T-cell (primary cell): ENCODE data around the gene LMF1. TPM values are rescaled to one million over a fixed set of nuclear protein-coding genes. Genes with fewer than 3 reads are reported as not detected.

ENCODE experiments used
- ATAC-seq, 4 experiments: fragments of 200-7000 bp in 3 of 4; fragments of 150-1000 bp in 1 of 4; cut with Tn5 transposase; replicated peaks in 1 of 4; 1 replicate in 3 of 4; 2 replicates in 1 of 4; pipeline ENCODE4 v1.10.0; 2021; ENCODE audit warnings: moderate library complexity in 3 of 4, mild to moderate bottlenecking in 2 of 4, moderate number of reproducible peaks in 1 of 4
- CTCF ChIA-PET, 2 donors: fragments of 300-600 bp; sonication (Branson Sonifier 250); formaldehyde crosslinking; loops; one replicate each; lab custom pipeline; 2022; ENCODE audit warnings: antibody characterized with exemption in 2 of 2; lab: Charles Lee
- POLR2A ChIA-PET, 2 donors: fragments of 300-600 bp; sonication (Branson Sonifier 250); formaldehyde crosslinking; loops; one replicate each; lab custom pipeline; 2022; ENCODE audit warnings: antibody characterized with exemption in 2 of 2; lab: Charles Lee
- DNase-seq, 35 experiments: peaks; one replicate each; pipeline versions ENCODE4 v3.0.0 to v3.0.0-alpha.2; 2013 to 2023
- H3K27ac ChIP-seq: one replicate; pipeline ENCODE4 v1.5.1; 2013; ENCODE audit warnings: low read length
- H3K27me3 ChIP-seq, 2 experiments: replicated peaks in 1 of 2; 1 replicate in 1 of 2; 2 replicates in 1 of 2; pipeline versions ENCODE4 v1.6.1 to v1.7.0; 2013; ENCODE audit warnings: low read length in 1 of 2, mixed read lengths in 1 of 2; ENCODE audit not compliant: control insufficient read depth in 2 of 2, insufficient read depth in 2 of 2; ENCODE audit errors: extremely low read depth in 1 of 2
- H3K36me3 ChIP-seq, 2 donors: 1 replicate in 1 of 2; 2 replicates in 1 of 2; pipeline versions ENCODE4 v1.6.1 to v1.7.0; 2013; ENCODE audit warnings: low read length in 1 of 2; ENCODE audit not compliant: control insufficient read depth in 2 of 2, insufficient read depth in 1 of 2; ENCODE audit errors: extremely low read depth in 1 of 2
- H3K4me1 ChIP-seq, 2 experiments: 1 replicate in 1 of 2; 2 replicates in 1 of 2; pipeline versions ENCODE4 v1.6.1 to v1.7.0; 2013; ENCODE audit warnings: low read length in 2 of 2, mixed read lengths in 1 of 2; ENCODE audit not compliant: insufficient read depth in 2 of 2, control insufficient read depth in 1 of 2; ENCODE audit errors: extremely low read depth in 1 of 2
- H3K4me3 ChIP-seq, 2 donors: 1 replicate in 1 of 2; 2 replicates in 1 of 2; pipeline versions ENCODE4 v1.5.1 to v1.7.0; 2013; ENCODE audit warnings: mild to moderate bottlenecking in 2 of 2, low read length in 1 of 2, moderate library complexity in 1 of 2; ENCODE audit not compliant: control insufficient read depth in 1 of 2; ENCODE audit errors: extremely low read depth in 1 of 2
- H3K9me3 ChIP-seq: 2 replicates; pipeline ENCODE4 v1.7.0; 2013
- H3K27ac Mint-ChIP-seq, 2 donors: one replicate each; pipeline ENCODE4 v1.8.0; 2020 to 2021; ENCODE audit warnings: mild to moderate bottlenecking in 2 of 2, mixed read lengths in 2 of 2
- H3K27me3 Mint-ChIP-seq, 2 donors: one replicate each; pipeline ENCODE4 v1.8.0; 2021 to 2022; ENCODE audit warnings: mixed read lengths in 2 of 2
- H3K36me3 Mint-ChIP-seq: one replicate; pipeline ENCODE4 v1.8.0; 2021; ENCODE audit warnings: mixed read lengths
- H3K4me1 Mint-ChIP-seq, 3 donors: one replicate each; pipeline ENCODE4 v1.8.0; 2020 to 2022; ENCODE audit warnings: mixed read lengths in 3 of 3, mild to moderate bottlenecking in 1 of 3
- H3K4me3 Mint-ChIP-seq, 3 donors: one replicate each; pipeline ENCODE4 v1.8.0; 2020 to 2022; ENCODE audit warnings: mild to moderate bottlenecking in 3 of 3, mixed read lengths in 3 of 3, moderate library complexity in 3 of 3
- H3K9me3 Mint-ChIP-seq, 3 donors: one replicate each; pipeline ENCODE4 v1.8.0; 2020 to 2022; ENCODE audit warnings: mixed read lengths in 3 of 3
- WGBS: methylation state at CpG from one replicate; pipeline ENCODE4 v1.1.5; 2013; ENCODE audit warnings: missing lambda C conversion rate; ENCODE audit not compliant: insufficient coverage; 5-methylcytosine and 5-hydroxymethylcytosine counted together
- total RNA-seq, 35 experiments: library from RNA in 6 of 35; stranded (reverse) in 6 of 35; fragments of 120-200 nt in 1 of 35; gene quantifications; one replicate each; pipeline versions ENCODE4 v1.2.1 to v1.2.4 and lab custom pipeline; 2013 to 2026

The LMF1 gene
- total RNA-seq, 5 donors from 2014 or later (not counting 1 experiment from before 2014, with no cell fraction given) = 46.6 to 59.4 (median 51.1) TPM

DNA sequence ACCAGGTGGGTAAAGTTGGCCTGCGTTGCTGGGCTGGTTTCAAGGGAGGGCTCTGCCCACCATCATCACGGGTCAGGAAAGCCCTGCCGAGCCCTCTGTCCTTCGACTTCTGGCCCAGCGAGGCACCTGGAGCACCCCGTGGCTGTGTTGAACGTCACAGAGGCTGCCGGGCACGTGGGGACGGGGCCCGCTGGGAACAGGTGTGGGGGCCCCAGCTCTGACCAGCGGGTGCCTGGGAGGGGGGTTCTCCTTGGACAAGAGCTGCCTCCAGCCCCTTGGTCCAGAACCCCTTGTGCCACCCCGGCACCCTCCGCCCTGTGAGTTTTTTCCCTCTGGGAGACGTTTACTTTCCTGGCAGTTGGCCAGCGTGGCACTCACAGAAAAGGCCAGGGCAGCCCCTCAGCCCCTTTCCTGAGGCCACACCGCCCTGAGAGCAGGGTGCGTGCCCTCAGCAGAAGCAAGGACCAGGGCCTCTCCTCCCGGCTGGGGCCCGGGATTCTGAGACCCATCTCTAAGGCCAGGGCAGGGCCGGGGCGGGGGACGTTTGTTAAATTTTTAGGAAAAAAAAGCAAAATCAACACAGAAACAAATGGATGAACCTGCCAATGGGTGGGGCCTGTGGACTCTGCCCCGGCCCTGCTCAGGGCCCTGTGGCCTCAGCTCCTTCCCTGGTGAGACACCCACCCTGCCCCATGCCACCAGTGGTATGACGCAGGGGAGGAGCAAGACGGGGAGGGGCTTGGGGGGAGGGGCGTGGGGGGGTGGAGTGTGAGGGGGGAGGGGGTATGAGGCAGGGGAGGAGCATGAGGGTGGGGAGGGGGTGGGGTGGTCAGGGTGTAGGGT, 139.0 kb downstream of the LMF1 start:
- Mint-ChIP-seq H3K9me3 (peaks cover 0 to 4% (median 0%) of the 10 kb centered on the region in 3 donors), H3K27me3 (peaks cover 0 to 19% of the 10 kb centered on the region in 2 donors), H3K4me3 (no peak overlapping the region), H3K4me1 (no peaks in the 10 kb centered on the region), H3K27ac (no peak overlapping the region), H3K36me3 (no peaks in the 10 kb centered on the region)
- H3K27me3 ChIP-seq = peaks cover 0 to 44% of the 10 kb centered on the region in 2 experiments
- DNase-seq (no peak), ATAC-seq (no peak)
- ChIA-PET CTCF (no interaction called here), POLR2A (no interaction called here)
- 69% methylated on average over 13 of the region's 27 CpGs for WGBS
- H3K27ac ChIP-seq = no peak overlapping the region
- no peaks in the 10 kb centered on the region for H3K9me3 ChIP-seq
- no peaks in the 10 kb centered on the region for H3K4me1 ChIP-seq
- H3K36me3 ChIP-seq = no peaks in the 10 kb centered on the region
- H3K4me3 ChIP-seq = no peak overlapping the region

DNA sequence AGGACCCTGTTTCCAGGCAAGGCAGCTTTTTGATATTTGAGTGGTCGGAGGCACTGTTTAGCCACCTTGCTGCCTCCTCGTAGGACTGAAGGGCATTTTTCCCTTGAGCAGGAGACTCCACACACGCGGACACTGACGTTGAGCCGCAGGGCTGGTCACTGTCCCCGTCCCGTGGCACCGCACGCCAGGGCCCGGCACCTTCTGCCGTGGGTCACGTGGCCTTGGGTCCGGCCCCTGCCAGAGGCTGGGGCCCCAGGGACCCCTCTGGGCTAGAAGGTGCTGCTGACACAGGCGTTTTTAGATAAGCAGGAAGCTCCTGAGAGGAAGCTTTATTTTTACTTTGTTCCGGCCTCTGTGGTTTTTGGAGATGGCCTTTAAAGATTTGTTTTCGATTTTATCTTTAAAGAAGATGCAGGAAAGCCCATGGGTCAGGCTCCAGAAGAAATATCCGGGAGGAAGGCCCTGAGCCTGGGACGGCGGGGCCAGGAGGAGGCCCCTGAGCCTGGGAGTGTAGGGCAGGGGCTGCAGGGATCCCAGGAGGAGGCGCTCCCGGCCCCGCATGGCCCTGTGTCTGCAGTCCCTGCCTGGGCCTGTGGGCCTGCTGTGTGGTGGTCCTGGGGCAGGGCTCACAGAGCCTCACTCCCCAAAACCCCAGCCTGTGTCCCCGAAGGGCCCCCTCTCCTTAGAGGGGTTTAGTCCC, 139.8 kb downstream of the LMF1 start:
- DNase-seq = no peak
- H3K4me3 ChIP-seq = no peak overlapping the region

DNA sequence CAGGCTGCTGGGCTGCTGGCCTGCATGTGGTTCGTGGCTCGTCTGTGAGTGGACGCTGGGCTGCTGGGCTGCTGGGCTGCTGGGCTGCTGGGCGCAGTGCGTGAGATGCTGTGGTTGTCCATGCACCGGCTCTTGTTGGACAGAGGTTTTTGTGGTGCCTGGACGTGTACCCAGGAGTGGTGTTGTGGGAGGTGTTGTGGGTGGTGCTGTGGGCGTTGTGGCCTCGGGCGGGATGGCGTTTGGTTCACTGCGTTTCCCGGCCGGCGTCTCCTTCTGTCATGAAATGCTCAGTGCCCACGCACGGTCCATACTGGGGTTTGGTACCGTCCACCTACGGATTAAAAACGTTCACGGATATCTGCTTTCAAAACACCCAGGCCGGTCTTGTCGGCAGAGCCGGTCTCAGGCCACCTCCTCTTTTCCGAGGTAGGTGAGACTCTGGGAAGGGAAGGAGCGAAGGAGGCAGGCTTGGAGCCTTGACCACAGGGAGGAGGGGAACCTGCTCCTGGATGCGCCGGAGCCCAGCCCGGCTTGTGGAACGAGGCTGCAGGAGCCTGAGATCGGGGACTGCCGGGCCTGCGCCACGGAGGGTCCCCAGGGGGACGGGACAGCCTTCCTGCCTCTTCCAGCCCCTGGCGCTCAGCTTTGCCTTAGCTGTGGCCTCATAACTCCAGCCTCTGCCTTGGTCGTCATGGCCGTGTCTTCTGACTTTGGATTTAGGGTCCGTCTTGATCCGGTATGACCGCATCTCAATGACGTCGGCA, 140.5 kb downstream of the LMF1 start:
- ATAC-seq = no peak
- ChIA-PET POLR2A (no interaction called here), CTCF (no interaction called here)
- Mint-ChIP-seq H3K27ac (no peak overlapping the region), H3K27me3 (peaks cover 0 to 27% of the 10 kb centered on the region in 2 donors), H3K36me3 (no peaks in the 10 kb centered on the region), H3K9me3 (no peaks in the 10 kb centered on the region), H3K4me3 (no peak overlapping the region), H3K4me1 (no peaks in the 10 kb centered on the region)
- Histone ChIP-seq H3K9me3 (no peaks in the 10 kb centered on the region), H3K4me1 (no peaks in the 10 kb centered on the region), H3K36me3 (no peaks in the 10 kb centered on the region), H3K27me3 (peaks cover 0 to 47% of the 10 kb centered on the region in 2 experiments), H3K27ac (no peak overlapping the region), H3K4me3 (no peak overlapping the region)
- no peak for DNase-seq
- WGBS = 82% methylated on average over 42 of the region's 43 CpGs

More for the DNA sequence above, 139.8 kb downstream of the LMF1 start:
- H3K27me3 ChIP-seq = peaks cover 0 to 44% of the 10 kb centered on the region in 2 experiments
- H3K36me3 ChIP-seq = no peaks in the 10 kb centered on the region
- WGBS = 19% methylated on average over 18 of the region's 24 CpGs
- CTCF ChIA-PET = no interaction called here
- H3K9me3 Mint-ChIP-seq = no peaks in the 10 kb centered on the region
- no peaks in the 10 kb centered on the region for H3K4me1 ChIP-seq
- H3K27me3 Mint-ChIP-seq = peaks cover 0 to 21% of the 10 kb centered on the region in 2 donors
- no peak for ATAC-seq
- no peaks in the 10 kb centered on the region for H3K4me1 Mint-ChIP-seq
- H3K27ac Mint-ChIP-seq = no peak overlapping the region
- no peak overlapping the region for H3K4me3 Mint-ChIP-seq
- POLR2A ChIA-PET = no interaction called here
- H3K36me3 Mint-ChIP-seq = no peaks in the 10 kb centered on the region
- no peaks in the 10 kb centered on the region for H3K9me3 ChIP-seq
- H3K27ac ChIP-seq = no peak overlapping the region

DNA sequence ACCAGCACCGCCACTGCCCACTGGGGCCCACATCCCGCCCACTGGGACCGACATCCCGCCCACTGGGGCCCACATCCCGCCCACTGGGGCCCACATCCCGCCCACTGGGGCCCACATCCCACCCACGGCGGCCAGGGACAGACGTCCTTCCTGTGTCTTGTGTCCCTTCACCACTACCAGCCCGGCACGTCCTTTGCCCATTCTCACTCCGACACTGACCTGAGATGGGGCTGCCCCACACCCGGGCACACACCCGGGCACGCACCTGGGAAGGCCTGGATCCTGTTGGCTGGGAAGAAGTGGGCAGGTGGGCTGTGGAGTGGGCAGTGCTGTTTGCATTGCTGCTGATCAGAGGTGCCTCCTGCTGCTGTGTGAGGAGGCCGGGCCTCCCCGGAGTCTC, 141.9 kb downstream of the LMF1 start:
- Mint-ChIP-seq H3K36me3 (no peaks in the 10 kb centered on the region), H3K27me3 (peaks cover 0 to 27% of the 10 kb centered on the region in 2 donors), H3K9me3 (no peaks in the 10 kb centered on the region), H3K4me3 (no peak overlapping the region), H3K27ac (no peak overlapping the region), H3K4me1 (no peaks in the 10 kb centered on the region)
- ChIA-PET POLR2A (no interaction called here), CTCF (no interaction called here)
- DNase-seq = no peak
- H3K36me3 ChIP-seq = no peaks in the 10 kb centered on the region
- no peak overlapping the region for H3K4me3 ChIP-seq
- 82% methylated on average over 9 of the region's 17 CpGs for WGBS
- ATAC-seq = no peak
- H3K9me3 ChIP-seq = no peaks in the 10 kb centered on the region
- no peaks in the 10 kb centered on the region for H3K4me1 ChIP-seq
- peaks cover 0 to 61% of the 10 kb centered on the region in 2 experiments for H3K27me3 ChIP-seq
- no peak overlapping the region for H3K27ac ChIP-seq

DNA sequence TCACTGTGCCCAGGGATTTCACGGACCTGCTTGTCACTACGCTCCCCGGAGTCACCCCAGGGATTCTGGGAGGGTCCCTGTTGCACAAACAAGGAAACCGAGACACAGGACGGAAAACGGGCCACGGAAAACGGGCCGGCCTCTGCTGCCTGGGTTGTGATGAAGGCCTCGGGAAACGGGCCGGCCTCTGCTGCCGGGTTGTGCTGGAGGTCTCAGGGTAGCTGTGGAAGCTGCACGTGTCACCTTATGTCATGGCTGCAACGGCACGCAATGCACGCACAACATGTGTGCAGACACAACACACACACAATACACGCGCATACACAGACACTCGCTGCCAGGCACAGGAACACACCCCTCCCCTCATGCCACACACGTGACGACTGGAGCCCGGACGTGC, 143.3 kb downstream of the LMF1 start:
- Mint-ChIP-seq H3K27ac (no peak overlapping the region), H3K36me3 (no peaks in the 10 kb centered on the region), H3K9me3 (no peaks in the 10 kb centered on the region), H3K4me3 (no peak overlapping the region), H3K27me3 (peaks cover 0 to 31% of the 10 kb centered on the region in 2 donors), H3K4me1 (no peaks in the 10 kb centered on the region)
- no peaks in the 10 kb centered on the region for H3K9me3 ChIP-seq
- ChIA-PET CTCF (no interaction called here), POLR2A (no interaction called here)
- ATAC-seq (no peak), DNase-seq (no peak)
- no peaks in the 10 kb centered on the region for H3K4me1 ChIP-seq
- no peak overlapping the region for H3K4me3 ChIP-seq
- H3K27me3 ChIP-seq = peaks cover 0 to 73% of the 10 kb centered on the region in 2 experiments
- 92% methylated on average over 23 of the region's 24 CpGs for WGBS
- H3K36me3 ChIP-seq = no peaks in the 10 kb centered on the region
- H3K27ac ChIP-seq = no peak overlapping the region

DNA sequence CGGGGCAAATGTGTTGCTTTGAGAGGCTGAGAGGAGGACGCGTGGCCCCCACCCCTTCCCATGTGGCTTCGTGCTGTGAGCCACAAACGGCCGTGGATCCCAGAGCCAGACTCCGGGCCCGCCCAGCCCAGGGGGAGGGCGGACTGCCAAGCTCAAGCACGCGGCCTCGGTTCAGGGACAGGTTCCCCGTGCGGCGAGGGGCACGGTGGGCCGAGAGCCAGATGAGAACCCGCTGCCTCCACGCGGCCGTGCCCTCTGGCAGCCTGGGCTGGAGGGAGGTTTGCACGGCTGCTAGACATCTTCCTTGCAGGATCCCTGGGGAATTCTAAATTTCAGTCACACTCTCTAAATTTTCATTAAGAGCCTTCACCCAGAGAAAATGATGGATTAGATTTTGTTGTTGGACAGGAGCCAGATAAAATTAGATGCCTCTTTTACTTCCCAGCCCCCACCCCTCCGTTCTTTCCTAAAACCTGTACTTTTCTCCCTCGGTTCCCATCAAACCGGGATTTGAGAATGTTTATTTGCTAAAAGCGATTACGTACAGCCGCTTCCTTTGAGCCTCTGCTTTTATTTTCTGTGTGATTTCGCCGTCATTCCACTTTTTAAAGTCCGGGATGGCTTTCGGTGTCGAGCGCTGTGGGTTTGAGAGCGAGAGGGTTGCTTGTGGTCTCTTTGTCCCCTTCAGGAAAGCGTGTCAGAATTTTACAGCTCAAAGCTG, 145.3 kb downstream of the LMF1 start:
- Histone ChIP-seq H3K9me3 (no peaks in the 10 kb centered on the region), H3K36me3 (no peaks in the 10 kb centered on the region), H3K4me1 (no peaks in the 10 kb centered on the region), H3K27ac (no peak overlapping the region), H3K4me3 (no peak overlapping the region), H3K27me3 (peaks cover 0 to 75% of the 10 kb centered on the region in 2 experiments)
- DNase-seq (no peak), ATAC-seq (no peak)
- peaks cover 0 to 36% of the 10 kb centered on the region in 2 donors for H3K27me3 Mint-ChIP-seq
- 76% methylated on average over 22 of the region's 36 CpGs for WGBS
- H3K27ac Mint-ChIP-seq = no peak overlapping the region
- no peaks in the 10 kb centered on the region for H3K9me3 Mint-ChIP-seq
- peaks cover 0 to 3% (median 0%) of the 10 kb centered on the region in 3 donors for H3K4me1 Mint-ChIP-seq
- no peak overlapping the region for H3K4me3 Mint-ChIP-seq
- ChIA-PET POLR2A (no interaction called here), CTCF (no interaction called here)
- no peaks in the 10 kb centered on the region for H3K36me3 Mint-ChIP-seq
